GM18505 (cell line): ENCODE data around the gene CHN2.
"Not testable (repeated sequence)": the region's sequence is repeated elsewhere in the genome, so short reads cannot be mapped to it uniquely, and the experiment has no call there.

Experiments
- ATAC-seq: cut with Tn5 transposase; IDR thresholded peaks from one replicate; pipeline ENCODE4 v1.9.1; 2021; ENCODE audit not compliant: unreplicated experiment
- POLR2A ChIP-seq: IDR thresholded peaks from 4 replicates; pipeline ENCODE4 v1.6.1; 2011; ENCODE audit warnings: borderline replicate concordance; ENCODE audit not compliant: insufficient read depth, insufficient read length; ENCODE audit errors: extremely low read depth

CHN2 gene

GRCh38 chr7:29505931-29506330 is 311.4 kb downstream of the CHN2 start:
- no peak for ATAC-seq

GRCh38 chr7:29508608-29509007 is 314.0 kb downstream of the CHN2 start:
- no peak for TF ChIP-seq POLR2A
- no peak for ATAC-seq

More at GRCh38 chr7:29505931-29506330, 311.4 kb downstream of the CHN2 start:
- no peak for TF ChIP-seq POLR2A

GRCh38 chr7:29510028-29510427 is 315.5 kb downstream of the CHN2 start:
- ATAC-seq = no peak
- no peak for TF ChIP-seq POLR2A

GRCh38 chr7:29511337-29511736 is 316.8 kb downstream of the CHN2 start:
- TF ChIP-seq POLR2A = no peak
- ATAC-seq = no peak

GRCh38 chr7:29511851-29512250 is 317.3 kb downstream of the CHN2 start:
- ATAC-seq = no peak
- no peak for TF ChIP-seq POLR2A

- ATAC-seq = no peak
Measured at GRCh38 chr7:29516491-29516890, 321.9 kb downstream of the CHN2 start.

GRCh38 chr7:29518616-29519015 is 324.0 kb downstream of the CHN2 start:
- no peak for ATAC-seq
- TF ChIP-seq POLR2A = no peak

More at GRCh38 chr7:29516491-29516890, 321.9 kb downstream of the CHN2 start:
- TF ChIP-seq POLR2A = no peak

- TF ChIP-seq POLR2A = no peak
- no peak for ATAC-seq
Measured at GRCh38 chr7:29523728-29524127, 329.2 kb downstream of the CHN2 start.

GRCh38 chr7:29527505-29528108 is 333.0 kb downstream of the CHN2 start:
- TF ChIP-seq POLR2A = no peak
- ATAC-seq = no peak

GRCh38 chr7:29528526-29528925 is 334.0 kb downstream of the CHN2 start:
- not testable (repeated sequence) for ATAC-seq
